Dendritic cell treated with granulocyte-macrophage colony-stimulating factor and Interleukin-4, amounts not matched to agents 40 ng/mL and 50 ng/mL, for 4 days (primary cell): ENCODE results near the gene FGD6.
A peak's percentile ranks its signal among the peaks of the same experiment; 100 is the strongest.

Experiments
- H3K27ac Mint-ChIP-seq: one replicate; pipeline ENCODE4 v1.8.0; 2022; ENCODE audit warnings: mild to moderate bottlenecking, mixed read lengths
- H3K27me3 Mint-ChIP-seq: one replicate; pipeline ENCODE4 v1.8.0; 2022; ENCODE audit warnings: mild to moderate bottlenecking, mixed read lengths
- H3K36me3 Mint-ChIP-seq: one replicate; pipeline ENCODE4 v1.8.0; 2022; ENCODE audit warnings: low read depth, mixed read lengths
- H3K4me1 Mint-ChIP-seq: one replicate; pipeline ENCODE4 v1.8.0; 2022; ENCODE audit warnings: low read depth, mixed read lengths
- H3K4me3 Mint-ChIP-seq: one replicate; pipeline ENCODE4 v1.8.0; 2022; ENCODE audit warnings: mild to moderate bottlenecking, moderate library complexity, mixed read lengths
- H3K9me3 Mint-ChIP-seq: one replicate; pipeline ENCODE4 v1.8.0; 2022; ENCODE audit warnings: mixed read lengths
- intact Hi-C: fragments of 100-400 bp; cut with micrococcal nuclease; formaldehyde crosslinking; loops from one replicate; pipeline ENCODE4 v1.15.0; 2022

The FGD6 gene

GRCh38 chr12:95193139-95193538, 24.1 kb downstream of the FGD6 start:
- Mint-ChIP-seq H3K4me1 (peaks cover 6% of the 10 kb centered on the region), H3K9me3 (no peaks in the 10 kb centered on the region), H3K27ac (no peak overlapping the region), H3K27me3 (no peaks in the 10 kb centered on the region), H3K4me3 (no peak overlapping the region), H3K36me3 (no peaks in the 10 kb centered on the region)
- intact Hi-C loops: no loop called here

GRCh38 chr12:95192271-95192670, 25.0 kb downstream of the FGD6 start:
- Mint-ChIP-seq H3K9me3 (no peaks in the 10 kb centered on the region), H3K4me1 (peaks cover 10% of the 10 kb centered on the region), H3K36me3 (no peaks in the 10 kb centered on the region), H3K27me3 (no peaks in the 10 kb centered on the region), H3K27ac (no peak overlapping the region), H3K4me3 (no peak overlapping the region)
- intact Hi-C loops: no loop called here

GRCh38 chr12:95191060-95191696, 26.1 kb downstream of the FGD6 start:
- H3K9me3 Mint-ChIP-seq: no peaks in the 10 kb centered on the region
- peaks cover 13% of the 10 kb centered on the region for H3K4me1 Mint-ChIP-seq
- intact Hi-C loops: no loop called here
- no peaks in the 10 kb centered on the region for H3K36me3 Mint-ChIP-seq
- H3K4me3 Mint-ChIP-seq: no peak overlapping the region
- H3K27me3 Mint-ChIP-seq: no peaks in the 10 kb centered on the region
- no peak overlapping the region for H3K27ac Mint-ChIP-seq

GRCh38 chr12:95187865-95188415, 29.3 kb downstream of the FGD6 start:
- Mint-ChIP-seq H3K27me3 (no peaks in the 10 kb centered on the region), H3K9me3 (no peaks in the 10 kb centered on the region), H3K4me1 (peaks cover 37% of the 10 kb centered on the region), H3K4me3 (no peak overlapping the region), H3K36me3 (no peaks in the 10 kb centered on the region), H3K27ac (no peak overlapping the region)
- intact Hi-C loops: no loop called here

GRCh38 chr12:95185854-95186253, 31.4 kb downstream of the FGD6 start:
- H3K9me3 Mint-ChIP-seq: no peaks in the 10 kb centered on the region
- no peak overlapping the region for H3K27ac Mint-ChIP-seq
- intact Hi-C loops: no loop called here
- no peak overlapping the region for H3K4me3 Mint-ChIP-seq
- no peaks in the 10 kb centered on the region for H3K27me3 Mint-ChIP-seq
- peaks cover 34% of the 10 kb centered on the region for H3K4me1 Mint-ChIP-seq
- no peaks in the 10 kb centered on the region for H3K36me3 Mint-ChIP-seq

GRCh38 chr12:95185072-95185471, 32.2 kb downstream of the FGD6 start:
- no peaks in the 10 kb centered on the region for H3K36me3 Mint-ChIP-seq
- H3K4me1 Mint-ChIP-seq: peaks cover 34% of the 10 kb centered on the region
- H3K4me3 Mint-ChIP-seq: no peak overlapping the region
- no peaks in the 10 kb centered on the region for H3K27me3 Mint-ChIP-seq
- intact Hi-C loops: no loop called here
- H3K27ac Mint-ChIP-seq: peak overlapping the region; percentile 56
- no peaks in the 10 kb centered on the region for H3K9me3 Mint-ChIP-seq

GRCh38 chr12:95184121-95184520, 33.1 kb downstream of the FGD6 start:
- peaks cover 34% of the 10 kb centered on the region for H3K4me1 Mint-ChIP-seq
- intact Hi-C loops: no loop called here
- H3K27me3 Mint-ChIP-seq: no peaks in the 10 kb centered on the region
- no peaks in the 10 kb centered on the region for H3K36me3 Mint-ChIP-seq
- no peaks in the 10 kb centered on the region for H3K9me3 Mint-ChIP-seq
- H3K27ac Mint-ChIP-seq: no peak overlapping the region
- no peak overlapping the region for H3K4me3 Mint-ChIP-seq

GRCh38 chr12:95182868-95183415, 34.3 kb downstream of the FGD6 start:
- Mint-ChIP-seq H3K27ac (no peak overlapping the region), H3K36me3 (no peaks in the 10 kb centered on the region), H3K9me3 (no peaks in the 10 kb centered on the region), H3K27me3 (no peaks in the 10 kb centered on the region), H3K4me3 (no peak overlapping the region), H3K4me1 (peaks cover 34% of the 10 kb centered on the region)
- intact Hi-C loops: no loop called here

- Mint-ChIP-seq H3K4me3 (no peak overlapping the region), H3K27ac (no peak overlapping the region), H3K9me3 (no peaks in the 10 kb centered on the region), H3K27me3 (no peaks in the 10 kb centered on the region), H3K4me1 (peaks cover 33% of the 10 kb centered on the region), H3K36me3 (no peaks in the 10 kb centered on the region)
- intact Hi-C loops: no loop called here
Measured at GRCh38 chr12:95181103-95181502, 36.2 kb downstream of the FGD6 start.

- no peaks in the 10 kb centered on the region for H3K27me3 Mint-ChIP-seq
- intact Hi-C loops: no loop called here
- H3K27ac Mint-ChIP-seq: no peak overlapping the region
Measured at GRCh38 chr12:95179011-95179410, 38.3 kb downstream of the FGD6 start.

GRCh38 chr12:95178136-95178535, 39.1 kb downstream of the FGD6 start:
- Mint-ChIP-seq H3K36me3 (no peaks in the 10 kb centered on the region), H3K27me3 (no peaks in the 10 kb centered on the region), H3K4me1 (peaks cover 11% of the 10 kb centered on the region), H3K27ac (no peak overlapping the region), H3K9me3 (no peaks in the 10 kb centered on the region), H3K4me3 (no peak overlapping the region)
- intact Hi-C loops: no loop called here

More at GRCh38 chr12:95179011-95179410, 38.3 kb downstream of the FGD6 start:
- no peaks in the 10 kb centered on the region for H3K9me3 Mint-ChIP-seq
- H3K4me3 Mint-ChIP-seq: no peak overlapping the region
- H3K36me3 Mint-ChIP-seq: no peaks in the 10 kb centered on the region
- H3K4me1 Mint-ChIP-seq: peaks cover 16% of the 10 kb centered on the region

- intact Hi-C loops: no loop called here
- H3K4me1 Mint-ChIP-seq: peaks cover 6% of the 10 kb centered on the region
- H3K27me3 Mint-ChIP-seq: no peaks in the 10 kb centered on the region
- H3K9me3 Mint-ChIP-seq: no peaks in the 10 kb centered on the region
- H3K27ac Mint-ChIP-seq: no peak overlapping the region
- H3K36me3 Mint-ChIP-seq: peaks cover under 1% of the 10 kb centered on the region
- no peak overlapping the region for H3K4me3 Mint-ChIP-seq
Measured at GRCh38 chr12:95177201-95177768, 40.0 kb downstream of the FGD6 start.

- Mint-ChIP-seq H3K4me1 (peaks cover 21% of the 10 kb centered on the region), H3K36me3 (peaks cover 17% of the 10 kb centered on the region), H3K27me3 (no peaks in the 10 kb centered on the region), H3K9me3 (no peaks in the 10 kb centered on the region), H3K4me3 (no peak overlapping the region), H3K27ac (no peak overlapping the region)
- intact Hi-C loops: no loop called here
Measured at GRCh38 chr12:95173392-95174251, 43.6 kb downstream of the FGD6 start.

- Mint-ChIP-seq H3K27ac (no peak overlapping the region), H3K4me3 (no peak overlapping the region), H3K4me1 (peaks cover 16% of the 10 kb centered on the region), H3K27me3 (no peaks in the 10 kb centered on the region), H3K36me3 (peaks cover 18% of the 10 kb centered on the region), H3K9me3 (no peaks in the 10 kb centered on the region)
- intact Hi-C loops: no loop called here
Measured at GRCh38 chr12:95169368-95169767, 47.9 kb downstream of the FGD6 start.
